H1 (cell line): ENCODE data around the gene MAPKAPK2. TPM values are rescaled to one million over a fixed set of nuclear protein-coding genes. Genes with fewer than 3 reads are reported as not detected.

Source experiments
- FOSL1 ChIP-seq: IDR thresholded peaks from 2 replicates; pipeline ENCODE4 v1.6.1; 2011; ENCODE audit warnings: mild to moderate bottlenecking, low read depth, low read length, moderate library complexity; ENCODE audit not compliant: insufficient read depth
- GABPA ChIP-seq: IDR thresholded peaks from 2 replicates; pipeline ENCODE4 v1.6.1; 2011; ENCODE audit warnings: mild to moderate bottlenecking, low read length, moderate library complexity, borderline replicate concordance; ENCODE audit not compliant: insufficient read depth
- POU5F1 ChIP-seq: IDR thresholded peaks from 2 replicates; pipeline ENCODE4 v1.6.1; 2011; ENCODE audit warnings: low read depth, mild to moderate bottlenecking, low read length, moderate library complexity
- SRF ChIP-seq: IDR thresholded peaks from 2 replicates; pipeline ENCODE4 v1.6.1; 2011; ENCODE audit warnings: mild to moderate bottlenecking, low read depth, low read length, moderate library complexity
- ZNF274 ChIP-seq: IDR thresholded peaks from 2 replicates; pipeline ENCODE4 v1.7.0; 2012; ENCODE audit warnings: low read length, borderline replicate concordance; ENCODE audit errors: extremely low read depth
- polyA plus RNA-seq, 7 experiments: library from polyadenylated mRNA; depleted of rRNA in 3 of 7; stranded (reverse) in 5 of 7; unstranded in 2 of 7; fragments of >200 nt in 5 of 7; fragments of 200-250 nt in 2 of 7; gene quantifications; 1 replicate in 5 of 7; 2 replicates in 1 of 7; 4 replicates in 1 of 7; pipeline versions ENCODE4 v1.2.1 to v1.2.3, GENCODE V29; 2011 to 2013; ENCODE audit warnings: missing spikeins in 2 of 7, mixed read lengths in 2 of 7
- total RNA-seq: library from RNA; stranded (reverse); fragmentation: NEBNext Ultra II Directional; extraction: Animal tissue kit (Norgen Biotek cat#: 25700); gene quantifications from 2 replicates; pipeline ENCODE4 v1.2.1, GENCODE V29; 2021
- TF ChIP-seq, protein P1 (sequence below): IDR thresholded peaks from 2 replicates; pipeline ENCODE4 v1.6.1; 2011; ENCODE audit warnings: low read length, improper control_type of control experiment

The MAPKAPK2 gene
- total and polyA plus RNA-seq, 2 of the 8 experiments (the other 6 are each of a cell fraction or from before 2014, with no cell fraction given), result 27.5 to 44.9 TPM

DNA sequence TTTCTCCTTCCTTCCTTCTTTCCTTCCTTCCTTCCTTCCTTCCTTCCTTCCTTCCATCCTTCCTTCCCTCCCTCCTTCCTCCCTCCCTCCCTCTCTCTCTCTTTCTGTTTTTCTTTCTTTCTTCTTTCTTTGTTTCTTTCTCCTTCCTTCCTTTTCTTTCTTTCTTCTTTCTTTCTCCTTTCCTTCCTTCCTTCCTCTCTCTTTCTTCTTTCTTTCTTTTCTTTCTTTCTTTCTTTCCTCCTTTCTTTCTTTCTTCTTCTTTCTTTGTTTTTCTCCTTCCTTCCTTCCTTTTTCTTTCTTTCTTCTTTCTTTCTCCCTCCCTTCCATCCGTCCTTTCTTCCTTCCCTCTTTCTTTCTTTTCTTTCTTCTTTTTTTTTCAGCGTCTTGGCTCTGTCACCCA lies 67.8 kb downstream of the MAPKAPK2 start (continued):
- TF ChIP-seq, protein P1, sequence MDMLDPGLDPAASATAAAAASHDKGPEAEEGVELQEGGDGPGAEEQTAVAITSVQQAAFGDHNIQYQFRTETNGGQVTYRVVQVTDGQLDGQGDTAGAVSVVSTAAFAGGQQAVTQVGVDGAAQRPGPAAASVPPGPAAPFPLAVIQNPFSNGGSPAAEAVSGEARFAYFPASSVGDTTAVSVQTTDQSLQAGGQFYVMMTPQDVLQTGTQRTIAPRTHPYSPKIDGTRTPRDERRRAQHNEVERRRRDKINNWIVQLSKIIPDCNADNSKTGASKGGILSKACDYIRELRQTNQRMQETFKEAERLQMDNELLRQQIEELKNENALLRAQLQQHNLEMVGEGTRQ, result no peak
- TF ChIP-seq GABPA (no peak), ZNF274 (no peak), POU5F1 (no peak), SRF (no peak), FOSL1 (no peak)
